Measurements from ENCODE around the gene TAGLN.

GRCh38 chr11:117218133-117218915, 19.2 kb downstream of the TAGLN start:
- TF ChIP-seq CTCF (conservative IDR thresholded peaks at IDR 0.05) (no peak), EZH2 (IDR thresholded peaks at IDR 0.05; ENCODE audit: low read depth) (no peak)
